ENCODE data around the gene TRPM3. TPM values are rescaled to one million over a fixed set of nuclear protein-coding genes. Genes with fewer than 3 reads are reported as not detected.

TRPM3 gene
- total and polyA plus RNA-seq, 4 donors, result 0.07 to 0.89 (median 0.67) TPM

GRCh38 chr9:70531311-70531710, 590.1 kb downstream of the TRPM3 start:
- no peak overlapping the region for H3K4me3 ChIP-seq (ENCODE audit: low read depth in 1 of 3, low read length in 3 of 3)
- no peaks in the 10 kb centered on the region for H3K36me3 ChIP-seq (ENCODE audit: control insufficient read depth in 4 of 4, insufficient read depth in 3 of 4, low read depth in 1 of 4, low read length in 3 of 4)
- H3K9ac ChIP-seq (ENCODE audit: low read depth in 1 of 2, low read length in 2 of 2), result no peak overlapping the region
- no peaks in the 10 kb centered on the region for H3K4me1 ChIP-seq (ENCODE audit: control insufficient read depth in 4 of 4, insufficient read depth in 4 of 4, low read length in 3 of 4)
- no peaks in the 10 kb centered on the region for H3K27me3 ChIP-seq (ENCODE audit: control insufficient read depth in 4 of 4, insufficient read depth in 4 of 4, low read length in 3 of 4)
- no peak for DNase-seq (ENCODE audit: low spot score)
- H3K9me3 ChIP-seq (ENCODE audit: control insufficient read depth in 4 of 4, low read length in 3 of 4), result no peaks in the 10 kb centered on the region
- no peak for TF ChIP-seq REST (IDR thresholded peaks at IDR 0.05)
- 95% methylated on average over 1 of the region's 1 CpG for WGBS
- no peak overlapping the region for H3K27ac ChIP-seq (ENCODE audit: low read depth in 1 of 2, low read length in 2 of 2)

GRCh38 chr9:70530716-70531115, 590.7 kb downstream of the TRPM3 start:
- Histone ChIP-seq H3K27ac (ENCODE audit: low read depth in 1 of 2, low read length in 2 of 2) (no peak overlapping the region), H3K27me3 (ENCODE audit: control insufficient read depth in 4 of 4, insufficient read depth in 4 of 4, low read length in 3 of 4) (no peaks in the 10 kb centered on the region)
- 92% methylated on average over 5 of the region's 5 CpGs for WGBS

More at GRCh38 chr9:70530716-70531115, 590.7 kb downstream of the TRPM3 start:
- TF ChIP-seq ATF3 (IDR thresholded peaks at IDR 0.05) (no peak), NR2F2 (IDR thresholded peaks at IDR 0.05) (no peak), RXRA (IDR thresholded peaks at IDR 0.05) (no peak), MAX (IDR thresholded peaks at IDR 0.05) (no peak), FOXA1 (IDR thresholded peaks at IDR 0.05) (no peak), RAD21 (IDR thresholded peaks at IDR 0.05) (no peak), HNF4A (conservative IDR thresholded peaks at IDR 0.05) (no peak), FOXA2 (IDR thresholded peaks at IDR 0.05) (no peak), GABPA (IDR thresholded peaks at IDR 0.05 in 1 of 2, conservative IDR thresholded peaks at IDR 0.05 in 1 of 2) (no peak), SP1 (IDR thresholded peaks at IDR 0.05) (no peak), REST (IDR thresholded peaks at IDR 0.05) (no peak), TAF1 (conservative IDR thresholded peaks at IDR 0.05) (no peak), CTCF (IDR thresholded peaks at IDR 0.05; ENCODE audit: low read depth, low read length, missing input control) (no peak)
- no peak overlapping the region for H3K4me3 ChIP-seq (ENCODE audit: low read depth in 1 of 3, low read length in 3 of 3)
- H3K9ac ChIP-seq (ENCODE audit: low read depth in 1 of 2, low read length in 2 of 2), result no peak overlapping the region
- no peaks in the 10 kb centered on the region for H3K9me3 ChIP-seq (ENCODE audit: control insufficient read depth in 4 of 4, low read length in 3 of 4)
- no peak for DNase-seq (ENCODE audit: low spot score)
- no peaks in the 10 kb centered on the region for H3K36me3 ChIP-seq (ENCODE audit: control insufficient read depth in 4 of 4, insufficient read depth in 3 of 4, low read depth in 1 of 4, low read length in 3 of 4)
- no peaks in the 10 kb centered on the region for H3K4me1 ChIP-seq (ENCODE audit: control insufficient read depth in 4 of 4, insufficient read depth in 4 of 4, low read length in 3 of 4)

Data from liver (tissue), 9 donors.